Lower leg skin (tissue), 3 donors: ENCODE results near the gene ATAD3C.

Experiments
- CTCF ChIP-seq, 3 donors: fragments of 450-650 bp; IDR thresholded peaks; one replicate each; pipeline ENCODE4 v1.5.1; 2016; ENCODE audit warnings: antibody characterized with exemption in 3 of 3, mild to moderate bottlenecking in 3 of 3, moderate library complexity in 2 of 3
- POLR2A ChIP-seq, 2 donors: fragments of 450-650 bp; IDR thresholded peaks; one replicate each; pipeline ENCODE4 v1.6.1; 2016 to 2017; ENCODE audit warnings: antibody characterized with exemption in 2 of 2, mild to moderate bottlenecking in 1 of 2, moderate library complexity in 1 of 2

GRCh38 chr1:1483714-1484113, 34.2 kb downstream of the ATAD3C start:
- TF ChIP-seq CTCF (IDR thresholded peaks at IDR 0.05): no peak
- no peak for TF ChIP-seq POLR2A (IDR thresholded peaks at IDR 0.05)
